ENCODE data around the gene CAMKMT. TPM values are rescaled to one million over a fixed set of nuclear protein-coding genes. Genes with fewer than 3 reads are reported as not detected.

The CAMKMT gene
- total RNA-seq, 2 donors from 2014 or later, result 13.5 to 26.5 TPM

GRCh38 chr2:44718431-44718830, 356.7 kb downstream of the CAMKMT start:
- Mint-ChIP-seq H3K4me3 (no peak overlapping the region), H3K36me3 (peaks cover 5% of the 10 kb centered on the region), H3K27ac (no peak overlapping the region), H3K9me3 (no peaks in the 10 kb centered on the region), H3K27me3 (no peaks in the 10 kb centered on the region), H3K4me1 (ENCODE audit: low read depth in 2 of 2) (no peaks in the 10 kb centered on the region)
- ATAC-seq (no peak), DNase-seq (ENCODE audit: low spot score) (no peak)

DNA sequence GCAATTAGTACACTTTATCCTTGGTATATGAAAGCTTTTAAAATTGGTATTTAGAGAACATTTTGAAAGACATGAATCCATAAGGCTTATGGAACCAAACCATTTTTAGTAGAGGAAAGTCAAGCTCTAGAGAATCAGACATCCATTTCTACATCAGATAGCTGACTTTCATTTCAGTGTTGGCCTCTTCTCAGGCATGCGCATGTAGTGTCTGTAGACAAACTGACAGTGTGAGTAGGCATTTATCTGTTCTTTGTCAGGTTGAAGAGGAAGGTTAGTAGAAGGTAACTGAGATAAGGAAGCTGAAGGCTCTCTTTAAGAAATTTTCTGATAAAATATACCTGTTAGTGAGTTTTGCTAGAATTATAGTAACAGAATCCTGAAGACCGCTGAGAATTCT, 357.8 kb downstream of the CAMKMT start:
- H3K4me3 Mint-ChIP-seq, result no peak overlapping the region
- no peak for ATAC-seq
- no peaks in the 10 kb centered on the region for H3K9me3 Mint-ChIP-seq
- H3K4me1 Mint-ChIP-seq (ENCODE audit: low read depth in 2 of 2), result no peaks in the 10 kb centered on the region
- no peak for DNase-seq (ENCODE audit: low spot score)
- no peak overlapping the region for H3K27ac Mint-ChIP-seq
- peaks cover 5% of the 10 kb centered on the region for H3K36me3 Mint-ChIP-seq
- H3K27me3 Mint-ChIP-seq, result no peaks in the 10 kb centered on the region

GRCh38 chr2:44722026-44722625, 360.4 kb downstream of the CAMKMT start:
- Mint-ChIP-seq H3K27ac (no peak overlapping the region), H3K4me3 (no peak overlapping the region), H3K36me3 (peaks cover 5% of the 10 kb centered on the region), H3K9me3 (no peaks in the 10 kb centered on the region), H3K27me3 (peaks cover 0 to 2% of the 10 kb centered on the region in 2 donors), H3K4me1 (ENCODE audit: low read depth in 2 of 2) (no peaks in the 10 kb centered on the region)
- ATAC-seq (no peak), DNase-seq (ENCODE audit: low spot score) (no peak)

GRCh38 chr2:44723921-44724320, 362.2 kb downstream of the CAMKMT start:
- H3K36me3 Mint-ChIP-seq, result peaks cover 4% of the 10 kb centered on the region
- peaks cover 0 to 7% of the 10 kb centered on the region in 2 donors for H3K27me3 Mint-ChIP-seq
- H3K9me3 Mint-ChIP-seq, result no peaks in the 10 kb centered on the region
- H3K27ac Mint-ChIP-seq, result no peak overlapping the region
- H3K4me1 Mint-ChIP-seq (ENCODE audit: low read depth in 2 of 2), result no peaks in the 10 kb centered on the region
- DNase-seq (ENCODE audit: low spot score) (no peak), ATAC-seq (no peak)
- H3K4me3 Mint-ChIP-seq, result no peak overlapping the region

DNA sequence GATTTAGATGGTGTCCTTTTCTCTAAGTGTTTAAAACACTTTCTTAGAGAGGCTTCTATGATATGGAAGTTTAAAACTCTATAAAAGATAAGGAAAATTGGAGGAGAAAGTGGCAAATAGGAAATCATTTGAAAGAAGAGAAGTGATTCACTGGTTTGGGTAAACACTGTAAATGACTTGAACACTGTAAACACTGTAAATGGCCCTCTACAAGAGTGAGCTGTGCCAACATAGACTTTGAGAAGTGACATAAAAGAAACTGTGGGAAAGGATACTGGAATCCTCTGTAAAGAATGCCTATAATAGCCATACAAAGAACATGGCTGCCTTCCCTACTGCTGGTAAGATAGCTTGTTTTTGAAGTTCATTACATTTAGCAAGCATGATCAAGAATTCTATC, 368.8 kb downstream of the CAMKMT start:
- peaks cover 0 to 5% of the 10 kb centered on the region in 2 donors for H3K27me3 Mint-ChIP-seq
- H3K4me3 Mint-ChIP-seq, result no peak overlapping the region
- ATAC-seq (no peak), DNase-seq (ENCODE audit: low spot score) (no peak)
- H3K27ac Mint-ChIP-seq, result no peak overlapping the region
- H3K36me3 Mint-ChIP-seq, result no peaks in the 10 kb centered on the region
- no peaks in the 10 kb centered on the region for H3K9me3 Mint-ChIP-seq
- no peaks in the 10 kb centered on the region for H3K4me1 Mint-ChIP-seq (ENCODE audit: low read depth in 2 of 2)

DNA sequence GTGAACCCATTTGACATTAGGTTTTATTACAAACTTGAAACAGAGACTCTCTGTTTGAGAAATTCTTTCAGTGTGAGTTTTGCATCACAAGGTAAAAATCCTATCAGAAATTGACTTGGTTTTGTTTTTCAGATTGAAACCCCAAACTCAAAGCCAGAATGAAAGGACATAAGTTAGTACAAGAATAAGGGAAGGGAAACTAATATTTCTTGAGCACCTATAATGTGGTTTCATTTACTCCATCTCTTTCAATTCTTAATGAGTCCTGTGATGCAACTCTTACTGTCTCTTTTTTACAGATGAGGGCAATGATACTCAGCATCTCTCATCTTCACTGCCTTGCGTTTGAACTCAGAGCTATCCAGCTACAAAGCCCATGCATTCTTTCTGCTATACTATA, 369.8 kb downstream of the CAMKMT start:
- Mint-ChIP-seq H3K4me3 (no peak overlapping the region), H3K36me3 (peaks cover 6% of the 10 kb centered on the region), H3K27ac (no peak overlapping the region), H3K9me3 (no peaks in the 10 kb centered on the region), H3K27me3 (peaks cover 0 to 5% of the 10 kb centered on the region in 2 donors), H3K4me1 (ENCODE audit: low read depth in 2 of 2) (no peaks in the 10 kb centered on the region)
- DNase-seq (ENCODE audit: low spot score) (no peak), ATAC-seq (peak in 1 of 2 donors; percentile 27)

- Mint-ChIP-seq H3K27ac (no peak overlapping the region), H3K9me3 (no peaks in the 10 kb centered on the region), H3K27me3 (no peaks in the 10 kb centered on the region), H3K4me3 (no peak overlapping the region), H3K36me3 (peaks cover 18% of the 10 kb centered on the region), H3K4me1 (ENCODE audit: low read depth in 2 of 2) (no peaks in the 10 kb centered on the region)
- ATAC-seq, result no peak
- DNase-seq (ENCODE audit: low spot score), result no peak
Measured at GRCh38 chr2:44736270-44736942, 374.7 kb downstream of the CAMKMT start.

GRCh38 chr2:44740678-44741077, 378.9 kb downstream of the CAMKMT start:
- no peaks in the 10 kb centered on the region for H3K27me3 Mint-ChIP-seq
- no peak overlapping the region for H3K4me3 Mint-ChIP-seq
- H3K9me3 Mint-ChIP-seq, result no peaks in the 10 kb centered on the region
- peaks cover 18% of the 10 kb centered on the region for H3K36me3 Mint-ChIP-seq
- no peaks in the 10 kb centered on the region for H3K4me1 Mint-ChIP-seq (ENCODE audit: low read depth in 2 of 2)
- no peak overlapping the region for H3K27ac Mint-ChIP-seq
- ATAC-seq (peak in 1 of 2 donors; percentile 53), DNase-seq (ENCODE audit: low spot score) (no peak)

- H3K4me1 Mint-ChIP-seq (ENCODE audit: low read depth in 2 of 2), result no peaks in the 10 kb centered on the region
- no peak overlapping the region for H3K4me3 Mint-ChIP-seq
- peaks cover 13% of the 10 kb centered on the region for H3K36me3 Mint-ChIP-seq
- H3K27me3 Mint-ChIP-seq, result no peaks in the 10 kb centered on the region
- ATAC-seq (no peak), DNase-seq (ENCODE audit: low spot score) (no peak)
- no peaks in the 10 kb centered on the region for H3K9me3 Mint-ChIP-seq
- H3K27ac Mint-ChIP-seq, result no peak overlapping the region
Measured at GRCh38 chr2:44741507-44741906, 379.8 kb downstream of the CAMKMT start.

- Mint-ChIP-seq H3K27ac (no peak overlapping the region), H3K4me1 (ENCODE audit: low read depth in 2 of 2) (no peaks in the 10 kb centered on the region), H3K4me3 (no peak overlapping the region), H3K36me3 (peaks cover 7% of the 10 kb centered on the region), H3K9me3 (no peaks in the 10 kb centered on the region), H3K27me3 (no peaks in the 10 kb centered on the region)
- DNase-seq (ENCODE audit: low spot score) (no peak), ATAC-seq (no peak)
Measured at GRCh38 chr2:44742057-44742456, 380.3 kb downstream of the CAMKMT start.

DNA sequence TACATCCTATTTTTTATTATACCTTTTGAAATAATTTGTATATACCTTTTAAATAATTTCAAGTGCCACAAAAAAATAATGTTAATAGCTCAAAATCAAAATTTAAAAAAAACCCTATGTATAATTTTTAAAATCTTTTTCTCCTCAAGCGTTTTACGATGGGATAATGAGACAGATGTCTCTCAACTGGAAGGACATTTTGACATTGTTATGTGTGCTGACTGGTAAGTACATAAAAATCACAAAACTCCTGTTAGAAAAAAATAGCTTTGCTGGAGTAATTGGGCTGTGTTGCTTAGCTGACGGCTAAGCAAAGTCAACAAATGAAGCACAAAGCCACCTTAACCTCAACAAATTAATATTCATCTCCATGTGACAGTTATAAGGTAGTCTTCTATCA, 381.7 kb downstream of the CAMKMT start:
- H3K27me3 Mint-ChIP-seq, result no peaks in the 10 kb centered on the region
- no peaks in the 10 kb centered on the region for H3K4me1 Mint-ChIP-seq (ENCODE audit: low read depth in 2 of 2)
- H3K4me3 Mint-ChIP-seq, result no peak overlapping the region
- H3K27ac Mint-ChIP-seq, result no peak overlapping the region
- DNase-seq (ENCODE audit: low spot score), result no peak
- ATAC-seq, result no peak
- peaks cover 10% of the 10 kb centered on the region for H3K36me3 Mint-ChIP-seq
- no peaks in the 10 kb centered on the region for H3K9me3 Mint-ChIP-seq

- no peak overlapping the region for H3K4me3 Mint-ChIP-seq
- H3K4me1 Mint-ChIP-seq (ENCODE audit: low read depth in 2 of 2), result no peaks in the 10 kb centered on the region
- no peak for ATAC-seq
- DNase-seq (ENCODE audit: low spot score), result no peak
- peaks cover 10% of the 10 kb centered on the region for H3K36me3 Mint-ChIP-seq
- peaks cover 0 to 5% of the 10 kb centered on the region in 2 donors for H3K27me3 Mint-ChIP-seq
- H3K27ac Mint-ChIP-seq, result no peak overlapping the region
- no peaks in the 10 kb centered on the region for H3K9me3 Mint-ChIP-seq
Measured at GRCh38 chr2:44744961-44745892, 383.5 kb downstream of the CAMKMT start.

- H3K9me3 Mint-ChIP-seq, result no peaks in the 10 kb centered on the region
- ATAC-seq (no peak), DNase-seq (ENCODE audit: low spot score) (no peak)
- H3K36me3 Mint-ChIP-seq, result peaks cover 10% of the 10 kb centered on the region
- no peak overlapping the region for H3K27ac Mint-ChIP-seq
- no peak overlapping the region for H3K4me3 Mint-ChIP-seq
- peaks cover 0 to 1% of the 10 kb centered on the region in 2 donors for H3K4me1 Mint-ChIP-seq (ENCODE audit: low read depth in 2 of 2)
- peaks cover 4 to 6% of the 10 kb centered on the region in 2 donors for H3K27me3 Mint-ChIP-seq
Measured at GRCh38 chr2:44745922-44746766, 384.4 kb downstream of the CAMKMT start.

All from natural killer cell treated with Interleukin-12 subunit alpha and Interleukin-12 subunit beta and Interleukin-15 and Interleukin-18, amount 100 ng/mL, for 72 hours (primary cell).